Adrenal gland (tissue), 12 donors: ENCODE results near the gene ASPG. TPM values are rescaled to one million over a fixed set of nuclear protein-coding genes. Genes with fewer than 3 reads are reported as not detected.

Experiments
- DNase-seq, 7 donors: peaks; one replicate each; pipeline ENCODE4 v3.0.0-alpha.2; 2019 to 2020
- H3K27ac ChIP-seq, 5 donors: fragments of 200-600 bp; sonication (generic) in 4 of 5; 1 replicate in 3 of 5; 2 replicates in 2 of 5; pipeline versions ENCODE4 v1.5.1 to v1.8.0; 2016 to 2020; ENCODE audit warnings: mild to moderate bottlenecking in 1 of 5
- H3K27me3 ChIP-seq: fragments of 200-600 bp; 2 replicates; pipeline ENCODE4 v1.8.0; 2021
- H3K36me3 ChIP-seq, 2 donors: fragments of 200-600 bp; replicated peaks in 1 of 2; 1 replicate in 1 of 2; 2 replicates in 1 of 2; pipeline versions ENCODE4 v1.5.1 to v1.8.0; 2018 to 2022
- H3K4me1 ChIP-seq, 2 donors: fragments of 200-600 bp; replicated peaks in 1 of 2; 1 replicate in 1 of 2; 2 replicates in 1 of 2; pipeline versions ENCODE4 v1.5.1 to v1.8.0; 2018 to 2021
- H3K4me3 ChIP-seq, 4 donors: fragments of 200-600 bp; sonication (generic) in 3 of 4; one replicate each; pipeline ENCODE4 v1.5.1; 2016 to 2018
- H3K9me3 ChIP-seq, 3 donors: fragments of 200-600 bp; sonication (generic) in 1 of 3; replicated peaks in 1 of 3; 1 replicate in 2 of 3; 2 replicates in 1 of 3; pipeline versions ENCODE4 v1.5.1 to v1.8.0; 2016 to 2021
- POLR2A ChIP-seq, 2 donors: fragments of 450-650 bp; IDR thresholded peaks; one replicate each; pipeline ENCODE4 v1.6.1; 2017; ENCODE audit warnings: antibody characterized with exemption in 2 of 2, mild to moderate bottlenecking in 2 of 2, moderate library complexity in 1 of 2
- WGBS, 4 donors: extraction: QIAGEN DNeasy Blood & Tissue Kit in 2 of 4; methylation state at CpG; one replicate each; pipeline versions ENCODE4 v1.1.5 to v1.1.7; 2013 to 2017; 5-methylcytosine and 5-hydroxymethylcytosine counted together
- intact Hi-C, 2 donors: fragments of 100-400 bp; cut with DNase I; formaldehyde crosslinking; loops; one replicate each; pipeline versions ENCODE4 v1.14.1 to v1.15.0; 2022 to 2023
- polyA plus RNA-seq, 3 donors: library from polyadenylated mRNA; stranded (reverse); fragments of 200-250 nt in 2 of 3; fragments of 350-450 nt in 1 of 3; fragmentation: Illumina TruSeq in 1 of 3; extraction: RNeasy Lipid Tissue Mini Kit (QIAGEN cat#74804) in 1 of 3; gene quantifications; one replicate each; pipeline ENCODE4 v1.2.3, GENCODE V29; 2013 to 2014
- total RNA-seq, 9 donors: library from RNA; depleted of rRNA in 4 of 9; stranded (reverse); fragments of >200 nt in 4 of 9; fragments of 120-200 nt in 1 of 9; fragmentation: NEBNext Ultra II Directional in 1 of 9; extraction: Animal tissue kit (Norgen Biotek cat#: 25700) in 1 of 9; gene quantifications; one replicate each; pipeline versions ENCODE4 v1.1.0 to v1.2.4, GENCODE V29; 2013 to 2023
- TF ChIP-seq, protein P1 (sequence below), 6 experiments: fragments of 450-650 bp in 4 of 6; fragments of 200-600 bp in 2 of 6; sonication (generic) in 1 of 6; IDR thresholded peaks; 1 replicate in 5 of 6; 2 replicates in 1 of 6; pipeline versions ENCODE4 v1.5.1 to v1.8.0; 2016 to 2021; ENCODE audit warnings: antibody characterized with exemption in 6 of 6, mild to moderate bottlenecking in 2 of 6, moderate library complexity in 1 of 6
- donor health status: healthy with polysubstance abuse.
- donor health status: Bipolar disorder and iron deficiency.
- donor health status: DM: yes; HTN: yes; CAD: no.
- donor health status: DM: no; HTN: no; CAD: no.
- donor health status: DM: no; HTN: no; CAD: no.
- donor health status: DM: yes; HTN: yes; CAD: no.

Gene ASPG
- total and polyA plus RNA-seq, 12 donors, result 0.07 to 9.1 (median 3.3) TPM

DNA sequence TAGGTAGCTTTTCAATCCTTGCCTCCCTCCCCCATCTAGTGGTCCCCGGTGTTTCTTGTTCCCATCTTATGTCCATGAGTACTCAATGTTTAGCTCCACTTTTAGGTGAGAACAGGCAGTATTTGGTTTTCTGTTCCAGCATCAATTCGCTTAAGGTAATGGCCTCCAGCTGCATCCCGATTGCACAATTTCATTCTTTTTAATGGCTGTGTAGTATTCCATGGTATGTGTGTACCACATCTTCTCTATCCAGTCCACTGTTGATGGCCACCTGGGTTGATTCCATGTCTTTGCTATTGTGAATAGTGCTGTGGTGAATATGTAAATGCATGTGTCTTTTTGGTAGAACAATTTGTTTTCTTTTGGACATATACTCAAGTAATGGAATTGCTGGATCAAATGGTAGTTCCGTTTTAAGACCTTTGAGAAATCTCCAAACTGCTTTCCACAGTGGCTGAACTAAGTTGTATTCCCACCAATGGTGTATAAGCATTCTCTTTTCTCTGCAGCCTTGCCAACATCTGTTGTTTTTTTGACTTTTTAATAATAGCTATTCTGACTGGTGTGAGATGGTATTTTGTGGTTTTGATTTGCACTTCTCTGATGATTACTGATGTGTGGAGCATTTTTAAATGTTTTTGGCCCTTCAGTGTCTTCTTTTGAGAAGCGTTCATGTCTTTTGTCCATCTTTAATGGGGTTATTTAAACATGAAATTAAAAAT is 34.2 kb upstream of the ASPG start:
- Histone ChIP-seq H3K27ac (peak overlapping the region in 1 of 5 donors; percentile 77), H3K9me3 (no peaks in the 10 kb centered on the region), H3K4me3 (no peak overlapping the region), H3K36me3 (no peaks in the 10 kb centered on the region), H3K4me1 (peaks cover 8 to 12% of the 10 kb centered on the region in 2 donors), H3K27me3 (no peaks in the 10 kb centered on the region)
- no peak for DNase-seq
- TF ChIP-seq POLR2A (IDR thresholded peaks at IDR 0.05), result no peak
- TF ChIP-seq, protein P1, sequence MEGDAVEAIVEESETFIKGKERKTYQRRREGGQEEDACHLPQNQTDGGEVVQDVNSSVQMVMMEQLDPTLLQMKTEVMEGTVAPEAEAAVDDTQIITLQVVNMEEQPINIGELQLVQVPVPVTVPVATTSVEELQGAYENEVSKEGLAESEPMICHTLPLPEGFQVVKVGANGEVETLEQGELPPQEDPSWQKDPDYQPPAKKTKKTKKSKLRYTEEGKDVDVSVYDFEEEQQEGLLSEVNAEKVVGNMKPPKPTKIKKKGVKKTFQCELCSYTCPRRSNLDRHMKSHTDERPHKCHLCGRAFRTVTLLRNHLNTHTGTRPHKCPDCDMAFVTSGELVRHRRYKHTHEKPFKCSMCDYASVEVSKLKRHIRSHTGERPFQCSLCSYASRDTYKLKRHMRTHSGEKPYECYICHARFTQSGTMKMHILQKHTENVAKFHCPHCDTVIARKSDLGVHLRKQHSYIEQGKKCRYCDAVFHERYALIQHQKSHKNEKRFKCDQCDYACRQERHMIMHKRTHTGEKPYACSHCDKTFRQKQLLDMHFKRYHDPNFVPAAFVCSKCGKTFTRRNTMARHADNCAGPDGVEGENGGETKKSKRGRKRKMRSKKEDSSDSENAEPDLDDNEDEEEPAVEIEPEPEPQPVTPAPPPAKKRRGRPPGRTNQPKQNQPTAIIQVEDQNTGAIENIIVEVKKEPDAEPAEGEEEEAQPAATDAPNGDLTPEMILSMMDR (IDR thresholded peaks at IDR 0.05), result no peak
- WGBS, 4 donors, result 79 to 92% (median 89%) methylated on average over 5 of the region's 5 CpGs
- intact Hi-C loops, result no loop called here

DNA sequence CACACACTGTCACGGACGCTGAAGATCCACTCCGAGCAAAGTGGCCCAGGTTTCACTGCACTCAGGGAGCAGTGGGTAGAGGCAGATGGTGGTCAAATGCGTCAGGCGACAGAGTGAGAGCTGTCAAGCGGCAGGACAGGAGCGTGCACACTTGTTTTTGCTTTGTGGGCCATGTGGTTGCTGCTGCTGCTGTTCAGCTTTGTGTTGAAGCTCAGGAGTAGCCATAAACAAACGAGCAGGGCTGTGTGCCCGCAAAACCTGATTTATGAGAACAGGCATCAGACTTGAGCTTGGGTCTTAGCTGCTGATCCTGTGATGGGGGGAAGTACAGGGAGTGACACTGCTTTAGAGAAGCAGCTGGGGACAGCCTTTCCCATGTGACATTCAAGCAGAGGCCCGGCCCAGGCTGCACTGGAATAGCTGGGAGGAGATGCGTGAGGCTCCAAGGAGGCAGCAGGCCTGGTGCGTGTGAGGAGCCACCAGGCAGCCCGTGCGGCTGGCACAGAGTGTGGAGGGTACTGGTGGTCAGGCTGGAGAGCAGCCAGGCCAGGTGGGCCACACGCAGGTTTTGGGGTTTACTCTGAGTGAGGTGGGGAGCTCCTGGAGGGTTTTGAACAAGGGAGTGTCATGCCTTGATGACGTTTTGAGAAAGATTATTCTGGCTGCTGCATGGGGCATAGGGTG is 31.1 kb upstream of the ASPG start:
- intact Hi-C loops, result no loop called here
- peaks cover 2% of the 10 kb centered on the region in 2 donors for H3K4me1 ChIP-seq
- no peaks in the 10 kb centered on the region for H3K36me3 ChIP-seq
- peak in 1 of 7 donors; percentile 65 for DNase-seq
- WGBS, 4 donors, result 76 to 87% (median 84%) methylated on average over 16 of the region's 16 CpGs
- H3K27me3 ChIP-seq, result no peaks in the 10 kb centered on the region
- H3K4me3 ChIP-seq, result no peak overlapping the region
- no peaks in the 10 kb centered on the region for H3K9me3 ChIP-seq
- peak overlapping the region in 1 of 5 donors; percentile 2 for H3K27ac ChIP-seq
- no peak for TF ChIP-seq POLR2A (IDR thresholded peaks at IDR 0.05)
- TF ChIP-seq, protein P1 (IDR thresholded peaks at IDR 0.05), result no peak

GRCh38 chr14:104062281-104062680 is 23.2 kb upstream of the ASPG start:
- H3K4me3 ChIP-seq, result no peak overlapping the region
- no peaks in the 10 kb centered on the region for H3K4me1 ChIP-seq
- no peaks in the 10 kb centered on the region for H3K27me3 ChIP-seq
- no peak for TF ChIP-seq POLR2A (IDR thresholded peaks at IDR 0.05)
- TF ChIP-seq, protein P1 (IDR thresholded peaks at IDR 0.05), result no peak
- DNase-seq, result no peak
- 78 to 88% (median 83%) methylated on average over 1 of the region's 1 CpG for WGBS, 4 donors
- H3K9me3 ChIP-seq, result peaks cover 0 to 6% (median 0%) of the 10 kb centered on the region in 3 donors
- intact Hi-C loops, result no loop called here
- no peaks in the 10 kb centered on the region for H3K36me3 ChIP-seq
- no peak overlapping the region for H3K27ac ChIP-seq

DNA sequence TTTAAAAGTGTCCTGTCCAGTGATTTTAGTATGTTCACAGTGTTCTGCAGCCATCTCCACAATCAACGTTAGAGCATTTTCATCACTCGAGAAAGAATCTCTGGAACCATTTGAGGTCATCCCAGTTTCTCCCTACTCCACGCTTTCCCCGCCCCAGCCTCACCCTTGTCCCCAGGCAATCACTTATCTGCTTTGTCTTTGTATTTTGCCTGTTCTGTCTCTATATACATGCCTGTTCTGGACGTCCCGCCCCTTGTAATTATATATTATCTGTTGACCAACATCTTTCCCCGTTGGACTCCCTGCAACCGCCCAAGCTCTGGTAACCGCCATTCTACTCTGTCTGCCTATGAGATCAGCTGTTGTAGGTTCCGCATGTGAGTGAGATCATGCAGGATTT is 21.5 kb upstream of the ASPG start:
- peaks cover 0 to 6% (median 0%) of the 10 kb centered on the region in 3 donors for H3K9me3 ChIP-seq
- intact Hi-C loops, result no loop called here
- no peak for DNase-seq
- H3K36me3 ChIP-seq, result no peaks in the 10 kb centered on the region
- H3K27ac ChIP-seq, result no peak overlapping the region
- WGBS, 4 donors, result 78 to 88% (median 81%) methylated on average over 9 to 10 of the region's 10 CpGs
- no peak overlapping the region for H3K4me3 ChIP-seq
- no peaks in the 10 kb centered on the region for H3K4me1 ChIP-seq
- H3K27me3 ChIP-seq, result no peaks in the 10 kb centered on the region
- TF ChIP-seq POLR2A (IDR thresholded peaks at IDR 0.05), result no peak
- TF ChIP-seq, protein P1 (IDR thresholded peaks at IDR 0.05), result no peak
